HepG2 (cell line): Measurements from ENCODE around the gene COMP. TPM values are rescaled to one million over a fixed set of nuclear protein-coding genes. Genes with fewer than 3 reads are reported as not detected.
A peak's percentile ranks its signal among the peaks of the same experiment; 100 is the strongest.

Source experiments
- ATAC-seq: fragments of 200-7000 bp; cut with Tn5 transposase; 3 replicates; pipeline ENCODE4 v1.9.1; 2020; ENCODE audit warnings: mild to moderate bottlenecking, moderate library complexity
- BruUV-seq: library from RNA; stranded (reverse); fragments of 400-500 nt; replicated peaks from 2 replicates; lab custom pipeline; 2021; lab: Mats Ljungman, UMichigan
- CTCF ChIA-PET: fragments of 300-600 bp; formaldehyde crosslinking; extraction: SDS; loops from one replicate; lab custom pipeline; 2021; ENCODE audit warnings: low total read pairs, inconsistent platforms, low intra/inter-chr PET ratio; lab: Yijun Ruan, JAX
- POLR2A ChIA-PET: fragments of 350-600 bp; sonication (Branson Sonifier 250); formaldehyde crosslinking; loops from one replicate; lab custom pipeline; 2020; ENCODE audit warnings: antibody characterized with exemption, inconsistent platforms; lab: Yijun Ruan, JAX
- DNase-seq: peaks from one replicate; pipeline ENCODE4 v3.0.0-alpha.2; 2015; ENCODE audit warnings: low spot score
- FAIRE-seq: peaks from 3 replicates; lab custom pipeline; 2011; peaks lifted over from hg19 to GRCh38; lab: Jason Lieb, UNC
- H2AFZ ChIP-seq: one replicate; pipeline ENCODE4 v1.6.1; 2011; ENCODE audit warnings: low read length, inconsistent platforms
- H3K27ac ChIP-seq: fragments of 300-600 bp; 3 replicates; pipeline ENCODE4 v1.8.0; 2011; ENCODE audit warnings: mixed run types, mild to moderate bottlenecking, mixed read lengths, low read length, inconsistent platforms; ENCODE audit not compliant: insufficient read depth; ENCODE audit errors: extremely low read length
- H3K27me3 ChIP-seq, 2 experiments: fragments of 200-600 bp in 1 of 2; 2 replicates in 1 of 2; 3 replicates in 1 of 2; pipeline versions ENCODE4 v1.6.0 to v1.8.0; 2011; ENCODE audit warnings: low read length in 2 of 2, mild to moderate bottlenecking in 2 of 2, moderate library complexity in 2 of 2, inconsistent platforms in 1 of 2; ENCODE audit not compliant: insufficient read depth in 2 of 2, control insufficient read depth in 1 of 2
- H3K36me3 ChIP-seq, 2 experiments: fragments of 200-600 bp in 1 of 2; replicated peaks in 1 of 2; 2 replicates in 1 of 2; 3 replicates in 1 of 2; pipeline versions ENCODE4 v1.5.1 to v1.8.0; 2011; ENCODE audit warnings: low read length in 2 of 2, inconsistent platforms in 1 of 2; ENCODE audit not compliant: insufficient read depth in 2 of 2, control insufficient read depth in 1 of 2
- H3K4me1 ChIP-seq: 2 replicates; pipeline ENCODE4 v1.5.1; 2012; ENCODE audit warnings: low read length, inconsistent platforms; ENCODE audit not compliant: insufficient read depth
- H3K4me2 ChIP-seq: 2 replicates; pipeline ENCODE4 v1.6.0; 2011; ENCODE audit warnings: low read depth, low read length, inconsistent platforms
- H3K4me3 ChIP-seq, 3 experiments: fragments of 200-600 bp in 1 of 3; sonication (generic), shearing (Covaris generic) in 1 of 3; replicated peaks in 1 of 3; 2 replicates each; pipeline ENCODE4 v1.5.1; 2011 to 2016; ENCODE audit warnings: low read length in 3 of 3, inconsistent platforms in 2 of 3, low read depth in 2 of 3, mild to moderate bottlenecking in 2 of 3, control low read depth in 1 of 3, mixed read lengths in 1 of 3; ENCODE audit not compliant: insufficient read depth in 1 of 3
- H3K79me2 ChIP-seq: one replicate; pipeline ENCODE4 v1.6.1; 2011; ENCODE audit warnings: low read length, inconsistent platforms; ENCODE audit not compliant: insufficient read depth
- H3K9ac ChIP-seq: 2 replicates; pipeline ENCODE4 v1.6.0; 2011; ENCODE audit warnings: mild to moderate bottlenecking, low read depth, low read length, inconsistent platforms; ENCODE audit not compliant: insufficient read depth
- H3K9me3 ChIP-seq: 2 replicates; pipeline ENCODE4 v1.5.1; 2012; ENCODE audit warnings: mild to moderate bottlenecking, low read length
- H4K20me1 ChIP-seq: 2 replicates; pipeline ENCODE4 v1.6.0; 2011; ENCODE audit warnings: inconsistent platforms, mild to moderate bottlenecking, low read length, moderate library complexity; ENCODE audit not compliant: insufficient read depth
- AGO2 ChIP-seq: fragments of 200-400 bp; formaldehyde crosslinking; optimal IDR thresholded peaks from 2 replicates; pipeline ENCODE3; 2017; ENCODE audit warnings: mild to moderate bottlenecking, low read depth, low read length, moderate library complexity
- ATF7 ChIP-seq, 2 experiments: fragments of 450-650 bp in 1 of 2; sonication (generic) in 1 of 2; formaldehyde crosslinking in 1 of 2; IDR thresholded peaks; 2 replicates each; pipeline versions ENCODE4 v1.4.0 to v1.6.1; 2016 to 2020; ENCODE audit warnings: antibody characterized with exemption in 1 of 2, mild to moderate bottlenecking in 1 of 2, missing genetic modification reagents in 1 of 2
- EHMT2 ChIP-seq: fragments of 200-600 bp; sonication (generic); IDR thresholded peaks from 2 replicates; pipeline ENCODE4 v1.7.0; 2017; ENCODE audit warnings: antibody characterized with exemption, low read depth, low read length, borderline replicate concordance
- FOSL2 ChIP-seq: sonication (generic); formaldehyde crosslinking; IDR thresholded peaks from 2 replicates; pipeline ENCODE4 v1.4.0; 2020; ENCODE audit warnings: missing genetic modification reagents
- FOXO1 ChIP-seq: sonication (generic); formaldehyde crosslinking; IDR thresholded peaks from 2 replicates; pipeline ENCODE4 v1.4.0; 2020; ENCODE audit warnings: missing genetic modification reagents
- MAFK ChIP-seq, 2 experiments: IDR thresholded peaks in 1 of 2; conservative IDR thresholded peaks in 1 of 2; 2 replicates each; pipeline ENCODE4 v1.6.1; 2011; ENCODE audit warnings: improper control_type of control experiment in 2 of 2, low read length in 2 of 2
- MAX ChIP-seq: IDR thresholded peaks from 2 replicates; pipeline ENCODE4 v1.6.1; 2012; ENCODE audit warnings: inconsistent platforms
- NFIC ChIP-seq: IDR thresholded peaks from 2 replicates; pipeline ENCODE4 v1.6.1; 2012; ENCODE audit warnings: mild to moderate bottlenecking, low read length, inconsistent platforms
- PCBP2 ChIP-seq: fragments of 200-400 bp; formaldehyde crosslinking; optimal IDR thresholded peaks from 2 replicates; pipeline ENCODE3; 2018; ENCODE audit warnings: low read length, low read depth; ENCODE audit not compliant: poor library complexity, severe bottlenecking
- TIGD3 ChIP-seq: sonication (generic); formaldehyde crosslinking; IDR thresholded peaks from 2 replicates; pipeline ENCODE4 v1.5.1; 2020; ENCODE audit warnings: mild to moderate bottlenecking, missing genetic modification reagents, borderline replicate concordance
- ZBTB33 ChIP-seq: sonication (generic); formaldehyde crosslinking; IDR thresholded peaks from 2 replicates; pipeline ENCODE4 v1.4.0; 2020; ENCODE audit warnings: missing genetic modification reagents
- ZC3H13 ChIP-seq: sonication (generic); formaldehyde crosslinking; IDR thresholded peaks from 2 replicates; pipeline ENCODE4 v1.8.1; 2023; ENCODE audit warnings: mild to moderate bottlenecking, missing genetic modification reagents, moderate library complexity
- ZNF333 ChIP-seq: sonication (generic); formaldehyde crosslinking; IDR thresholded peaks from 2 replicates; pipeline ENCODE4 v1.4.0; 2020; ENCODE audit warnings: mild to moderate bottlenecking, missing genetic modification reagents, borderline replicate concordance
- ZNF335 ChIP-seq: sonication (generic); formaldehyde crosslinking; IDR thresholded peaks from 2 replicates; pipeline ENCODE4 v1.4.0; 2020; ENCODE audit warnings: missing genetic modification reagents
- ZNF768 ChIP-seq: sonication (generic); formaldehyde crosslinking; IDR thresholded peaks from 2 replicates; pipeline ENCODE4 v1.4.0; 2020; ENCODE audit warnings: missing genetic modification reagents
- ZNF839 ChIP-seq: sonication (generic); formaldehyde crosslinking; IDR thresholded peaks from 2 replicates; pipeline ENCODE4 v1.4.0; 2020; ENCODE audit warnings: missing genetic modification reagents, mild to moderate bottlenecking, borderline replicate concordance
- ZNF878 ChIP-seq: sonication (generic); formaldehyde crosslinking; IDR thresholded peaks from 2 replicates; pipeline ENCODE4 v1.8.1; 2023; ENCODE audit warnings: mild to moderate bottlenecking, missing genetic modification reagents, moderate library complexity
- WGBS: methylation state at CpG from one replicate; pipeline ENCODE4 v1.1.6; 2017; ENCODE audit warnings: low lambda C conversion rate; 5-methylcytosine and 5-hydroxymethylcytosine counted together
- in situ Hi-C: cut with HindIII; loops from 2 replicates; pipeline ENCODE4 v1.10.0; 2017; ENCODE audit warnings: low pct_unique_long_range_greater_than_20kb; ENCODE audit not compliant: extremely low pct_ligation_motif_present
- intact Hi-C: fragments of 100-400 bp; cut with micrococcal nuclease; formaldehyde crosslinking; loops from one replicate; pipeline ENCODE4 v1.10.0; 2022; ENCODE audit not compliant: unreplicated experiment
- polyA plus RNA-seq, 8 experiments: library from polyadenylated mRNA; depleted of rRNA in 3 of 8; stranded (reverse) in 7 of 8; unstranded in 1 of 8; fragments of >200 nt; fragmentation: Illumina TruSeq in 4 of 8; extraction: Trizol in 4 of 8; gene quantifications; 2 replicates each; pipeline versions ENCODE4 v1.2.1 to v1.2.3, GENCODE V29; 2011 to 2016; ENCODE audit warnings: low read depth in 4 of 8, missing spikeins in 1 of 8, mixed read lengths in 1 of 8; ENCODE audit not compliant: insufficient read depth in 1 of 8
- total RNA-seq, 5 experiments: library from RNA; depleted of rRNA; stranded (reverse); fragments of >200 nt; fragmentation: Illumina TruSeq; extraction: Trizol; gene quantifications; 2 replicates each; pipeline ENCODE4 v1.2.3, GENCODE V29; 2016; ENCODE audit warnings: low read depth in 1 of 5
- TF ChIP-seq, protein P1 (sequence below): sonication (generic); formaldehyde crosslinking; IDR thresholded peaks from 2 replicates; pipeline ENCODE4 v1.4.0; 2020; ENCODE audit warnings: missing genetic modification reagents

Gene COMP
- total and polyA plus RNA-seq, 2 of the 13 experiments (the other 11 are each of a cell fraction or from before 2014, with no cell fraction given), result 0.04 to 0.13 TPM

- Histone ChIP-seq H3K27me3 (no peaks in the 10 kb centered on the region), H3K36me3 (no peaks in the 10 kb centered on the region), H2AFZ (no peak overlapping the region), H3K79me2 (no peaks in the 10 kb centered on the region), H3K4me1 (no peaks in the 10 kb centered on the region), H3K27ac (no peak overlapping the region), H3K9ac (no peak overlapping the region), H3K4me2 (no peak overlapping the region), H3K9me3 (no peaks in the 10 kb centered on the region), H4K20me1 (no peaks in the 10 kb centered on the region), H3K4me3 (no peak overlapping the region)
- DNase-seq, result peak; percentile 29
- intact Hi-C loops, result loop anchor here (1.0 kb wide), 1 partner anchor 76 kb away; no protein-coding TSS in a partner anchor
- peak; percentile 60 for FAIRE-seq
- peak; percentile 74 for ATAC-seq
- in situ Hi-C loops, result no loop called here
- CTCF ChIA-PET, result interaction anchor here (2.0 kb wide), 1 partner anchor 76 kb away, joined by 9 read pairs; no protein-coding TSS in a partner anchor
- BruUV-seq, result no TSS peak
- 76% methylated on average over 16 of the region's 36 CpGs for WGBS
- POLR2A ChIA-PET, result no interaction called here
- TF ChIP-seq FOXO1 (no peak), TIGD3 (CRISPR knock-in tag) (no peak), AGO2 (peak; percentile 69), ZBTB33 (CRISPR knock-in tag) (peak; percentile 96), ATF7 (IDR thresholded peaks at IDR 0.05) (no peak), ATF7 (CRISPR knock-in tag; IDR thresholded peaks at IDR 0.05) (0 out of 2 replicates have a peak, but pooled peaks have one; percentile 25), ZC3H13 (0 out of 2 replicates have a peak, but pooled peaks have one; percentile 24), ZNF839 (CRISPR knock-in tag) (no peak), ZNF768 (CRISPR knock-in tag) (peak; percentile 59; the same call in 1 of the 2 replicates), FOSL2 (0 out of 2 replicates have a peak, but pooled peaks have one; percentile 2), PCBP2 (no peak), ZNF878 (CRISPR knock-in tag) (no peak), MAX (peak; percentile 13; the same call in 1 of the 2 replicates), NFIC (no peak), MAFK (conservative IDR thresholded peaks at IDR 0.05 in 1 of 2, IDR thresholded peaks at IDR 0.05 in 1 of 2; ENCODE audit: low read length in 2 of 2) (no peak), EHMT2 (no peak), ZNF333 (CRISPR knock-in tag) (no peak), ZNF335 (CRISPR knock-in tag) (no peak)
- TF ChIP-seq, protein P1, sequence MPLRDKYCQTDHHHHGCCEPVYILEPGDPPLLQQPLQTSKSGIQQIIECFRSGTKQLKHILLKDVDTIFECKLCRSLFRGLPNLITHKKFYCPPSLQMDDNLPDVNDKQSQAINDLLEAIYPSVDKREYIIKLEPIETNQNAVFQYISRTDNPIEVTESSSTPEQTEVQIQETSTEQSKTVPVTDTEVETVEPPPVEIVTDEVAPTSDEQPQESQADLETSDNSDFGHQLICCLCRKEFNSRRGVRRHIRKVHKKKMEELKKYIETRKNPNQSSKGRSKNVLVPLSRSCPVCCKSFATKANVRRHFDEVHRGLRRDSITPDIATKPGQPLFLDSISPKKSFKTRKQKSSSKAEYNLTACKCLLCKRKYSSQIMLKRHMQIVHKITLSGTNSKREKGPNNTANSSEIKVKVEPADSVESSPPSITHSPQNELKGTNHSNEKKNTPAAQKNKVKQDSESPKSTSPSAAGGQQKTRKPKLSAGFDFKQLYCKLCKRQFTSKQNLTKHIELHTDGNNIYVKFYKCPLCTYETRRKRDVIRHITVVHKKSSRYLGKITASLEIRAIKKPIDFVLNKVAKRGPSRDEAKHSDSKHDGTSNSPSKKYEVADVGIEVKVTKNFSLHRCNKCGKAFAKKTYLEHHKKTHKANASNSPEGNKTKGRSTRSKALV, result no peak
These were observed 19.5 kb downstream of the COMP start for GRCh38 chr19:18771328-18772242.
